ENCODE results near the gene SCARB1.

Gene SCARB1

GRCh38 chr12:124837958-124838803 lies 25.5 kb downstream of the SCARB1 start:
- no peak for DNase-seq

GRCh38 chr12:124837249-124837897 lies 26.3 kb downstream of the SCARB1 start:
- no peak for DNase-seq

- no peak for DNase-seq
Observed at GRCh38 chr12:124836759-124837158, 26.9 kb downstream of the SCARB1 start.

DNA sequence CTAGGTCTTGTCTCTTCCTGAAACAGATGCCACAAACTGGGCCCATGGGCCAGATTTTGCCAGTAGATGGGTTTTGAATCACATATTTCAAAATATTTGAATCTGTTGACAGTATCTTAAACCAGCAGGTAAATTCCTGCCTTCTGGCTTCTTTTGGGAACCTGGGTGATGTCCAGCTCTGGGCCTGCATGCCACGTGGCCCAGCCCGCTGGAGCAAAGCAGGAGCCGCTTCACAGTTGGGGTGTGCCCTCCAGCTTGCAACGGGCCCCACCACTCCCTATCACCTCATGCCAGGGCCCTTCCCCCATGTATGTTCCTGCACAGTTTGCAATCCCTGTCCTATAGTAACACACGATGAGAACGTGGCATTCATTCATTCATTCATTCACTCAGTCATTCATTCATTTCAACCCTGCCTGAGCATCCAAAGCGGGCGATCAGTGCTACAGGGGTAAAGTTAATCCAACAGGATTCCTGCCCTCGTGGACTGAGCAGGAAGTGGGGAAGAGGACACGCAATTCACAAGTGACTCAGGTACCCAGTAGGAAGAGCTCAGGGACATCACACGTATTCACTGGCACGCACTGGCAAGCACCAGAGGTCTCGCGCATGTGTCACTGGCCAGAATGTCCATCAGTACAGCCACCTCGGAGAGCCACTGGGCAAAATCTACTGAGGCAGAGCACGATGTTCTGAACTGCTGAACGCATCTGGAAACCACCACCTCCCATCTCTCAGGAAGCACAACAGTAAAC lies 27.8 kb downstream of the SCARB1 start:
- no peak for DNase-seq

- DNase-seq = no peak
Observed at GRCh38 chr12:124834822-124835221, 28.8 kb downstream of the SCARB1 start.

DNA sequence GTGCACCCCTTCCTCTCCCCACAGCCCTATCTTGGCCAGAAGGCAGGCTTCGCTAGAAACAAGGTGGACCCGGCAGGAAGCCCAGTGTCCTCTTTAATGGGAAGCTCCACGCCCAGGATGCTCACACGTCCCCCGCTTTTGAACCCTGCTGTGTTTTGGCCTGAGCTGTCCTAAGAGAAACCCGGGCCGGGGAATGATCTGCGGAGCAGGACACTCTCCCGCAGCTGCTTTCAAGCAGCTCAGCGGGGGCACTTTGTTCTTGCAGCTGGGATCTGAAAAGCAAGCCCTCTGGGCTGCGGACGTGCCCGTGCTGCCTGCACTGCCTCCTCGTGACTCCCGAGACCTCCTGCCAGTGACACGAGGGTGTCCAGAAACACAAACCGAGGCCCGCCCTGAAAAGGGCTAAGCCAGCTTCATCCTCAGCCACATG lies 30.0 kb downstream of the SCARB1 start:
- DNase-seq = peak; percentile 8

GRCh38 chr12:124832856-124833255 lies 30.8 kb downstream of the SCARB1 start:
- DNase-seq = no peak

- DNase-seq = no peak
Observed at GRCh38 chr12:124831590-124831989, 32.1 kb downstream of the SCARB1 start.

- DNase-seq = no peak
Observed at GRCh38 chr12:124830306-124830705, 33.4 kb downstream of the SCARB1 start.

DNA sequence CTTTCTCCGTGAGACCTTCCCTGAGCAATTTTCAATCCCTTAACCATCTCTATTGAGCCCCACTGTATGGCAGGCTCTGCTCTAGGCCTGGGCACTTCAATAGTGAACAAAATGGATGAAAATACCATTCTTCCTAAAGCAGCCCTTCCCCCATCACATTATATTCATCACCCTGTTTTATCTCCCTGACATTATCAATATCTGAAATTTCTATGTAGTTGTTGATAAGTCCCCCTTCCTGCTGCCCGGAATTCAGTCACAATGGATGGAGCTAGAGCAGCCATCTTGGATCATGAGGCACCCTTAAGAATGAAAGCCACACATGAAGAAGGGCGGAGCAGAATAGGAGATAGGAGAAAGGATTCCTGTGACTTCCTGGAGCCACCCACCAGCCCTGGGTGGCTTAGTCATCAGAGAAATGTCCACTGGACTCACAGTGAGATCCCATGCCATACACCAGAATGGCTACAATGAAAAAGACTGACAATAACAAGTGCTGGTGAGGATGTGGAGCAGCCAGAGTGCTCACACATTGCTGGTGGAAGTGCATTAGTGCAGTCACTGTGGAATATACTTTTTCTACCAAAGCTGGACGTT lies 33.9 kb downstream of the SCARB1 start:
- DNase-seq = no peak

- DNase-seq = no peak
Observed at GRCh38 chr12:124829008-124829707, 34.5 kb downstream of the SCARB1 start.

DNA sequence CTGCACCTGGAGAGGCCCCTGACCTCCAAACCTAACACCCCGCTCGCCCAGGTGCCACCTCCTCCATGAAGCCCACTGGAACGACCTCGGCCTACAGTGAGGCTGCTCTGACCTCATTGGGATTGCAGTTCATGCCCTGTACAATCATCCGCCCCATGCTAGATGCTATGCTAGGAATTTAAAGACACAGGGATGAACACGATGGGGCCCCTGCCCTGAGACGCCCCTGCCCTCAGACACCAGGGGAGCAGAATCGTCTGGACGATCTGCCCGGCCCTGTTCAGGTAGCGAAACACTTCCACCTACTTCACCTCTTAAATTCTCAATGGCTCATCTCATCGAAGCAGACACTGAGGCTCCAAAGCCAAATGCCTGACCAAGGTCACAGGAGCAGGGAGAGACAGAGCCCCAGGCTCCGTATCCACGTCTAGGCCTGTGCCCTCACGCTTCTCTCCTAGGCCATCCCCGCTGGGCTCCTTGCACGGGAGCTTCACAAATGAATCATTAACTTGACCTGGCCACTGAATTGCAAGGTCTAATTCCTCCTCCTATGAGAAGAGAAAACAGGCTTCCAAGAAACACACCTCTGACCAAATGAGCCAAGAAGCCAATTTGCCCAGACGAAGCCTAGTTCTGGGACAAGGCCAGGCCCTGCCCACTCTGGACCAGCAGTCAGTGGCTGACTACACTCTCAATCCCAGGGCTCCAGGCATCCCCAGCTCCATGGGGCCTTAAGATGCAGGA lies 35.2 kb downstream of the SCARB1 start:
- DNase-seq = no peak

- DNase-seq = no peak
Observed at GRCh38 chr12:124827588-124828184, 36.0 kb downstream of the SCARB1 start.

GRCh38 chr12:124824195-124824594 lies 39.5 kb downstream of the SCARB1 start:
- no peak for DNase-seq

DNA sequence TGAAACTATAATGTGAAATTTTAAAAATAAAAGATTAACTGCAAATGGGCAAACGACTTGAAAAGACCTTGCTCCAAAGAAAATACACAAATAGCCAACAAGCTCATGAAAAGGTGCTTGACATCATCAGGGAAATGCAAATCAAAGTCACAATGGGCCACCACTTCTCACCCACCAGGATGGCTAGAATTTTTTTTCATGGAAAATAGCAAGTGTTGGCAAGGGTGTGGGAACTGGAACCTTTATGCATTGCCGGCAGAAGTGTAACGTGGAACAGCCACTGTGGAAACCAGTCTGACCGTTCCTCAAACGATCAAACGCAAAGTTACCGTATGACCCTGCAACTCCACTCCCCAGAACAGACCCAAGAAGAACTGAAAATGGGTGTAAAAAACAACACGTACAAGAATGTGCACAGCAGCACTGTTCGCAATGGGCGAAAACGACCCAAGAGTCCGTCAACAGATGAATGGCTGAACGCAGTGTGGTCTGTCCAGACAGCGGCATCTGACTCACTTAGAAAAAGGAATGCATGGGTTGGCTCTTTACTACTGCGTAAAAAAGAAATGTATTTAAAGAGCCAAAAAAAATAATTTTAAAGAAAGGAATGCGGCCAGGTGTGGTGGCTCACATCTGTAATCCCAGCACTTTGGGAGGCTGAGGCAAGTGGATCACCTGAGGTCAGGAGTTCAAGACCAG lies 40.2 kb downstream of the SCARB1 start:
- DNase-seq = no peak

GRCh38 chr12:124822218-124822617 lies 41.4 kb downstream of the SCARB1 start:
- no peak for DNase-seq

DNA sequence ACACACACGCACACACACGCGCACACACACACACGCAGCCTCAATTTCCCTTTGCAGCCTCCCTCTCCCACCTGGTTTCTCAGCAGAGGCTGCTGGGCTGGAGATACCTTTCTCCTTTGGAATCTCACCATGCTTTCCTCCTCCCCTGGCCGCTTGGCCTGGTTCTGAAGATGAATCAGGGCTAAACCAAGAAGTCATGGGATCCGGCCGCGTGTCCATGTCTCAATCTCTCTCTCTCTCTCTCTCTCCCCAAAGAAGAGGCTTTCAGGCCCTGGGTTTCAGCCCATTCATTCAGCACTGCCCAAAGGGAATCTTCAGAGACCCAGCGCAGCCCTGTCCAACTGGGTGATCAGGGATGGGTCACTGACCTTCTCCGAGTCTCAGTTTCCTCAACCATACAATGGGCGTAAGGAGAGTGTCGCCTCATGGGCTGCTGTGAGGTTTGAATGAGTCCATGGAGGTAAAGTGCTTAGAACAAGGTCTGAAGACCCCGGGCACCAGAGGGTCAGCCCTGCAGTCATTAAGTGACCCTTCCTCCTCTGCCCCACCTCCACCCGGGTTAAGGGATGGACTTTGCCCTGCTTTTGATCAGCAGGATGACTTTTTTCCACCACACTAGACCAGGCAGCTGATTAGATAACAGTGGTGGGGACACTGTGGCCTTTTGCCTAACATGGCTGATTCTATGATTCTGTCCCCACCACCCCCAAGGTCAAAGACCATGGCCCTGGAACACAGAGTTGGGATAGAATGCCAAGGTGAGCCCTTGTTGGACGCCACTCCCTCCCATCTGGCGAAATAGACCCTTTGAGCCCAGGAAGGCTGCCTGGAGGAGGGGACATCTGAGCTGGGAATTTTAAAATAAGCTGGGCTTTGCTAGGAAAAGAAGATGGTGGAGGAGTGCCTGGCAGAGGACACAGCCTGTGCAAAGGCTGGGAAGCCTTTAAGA lies 42.1 kb downstream of the SCARB1 start:
- no peak for DNase-seq

DNA sequence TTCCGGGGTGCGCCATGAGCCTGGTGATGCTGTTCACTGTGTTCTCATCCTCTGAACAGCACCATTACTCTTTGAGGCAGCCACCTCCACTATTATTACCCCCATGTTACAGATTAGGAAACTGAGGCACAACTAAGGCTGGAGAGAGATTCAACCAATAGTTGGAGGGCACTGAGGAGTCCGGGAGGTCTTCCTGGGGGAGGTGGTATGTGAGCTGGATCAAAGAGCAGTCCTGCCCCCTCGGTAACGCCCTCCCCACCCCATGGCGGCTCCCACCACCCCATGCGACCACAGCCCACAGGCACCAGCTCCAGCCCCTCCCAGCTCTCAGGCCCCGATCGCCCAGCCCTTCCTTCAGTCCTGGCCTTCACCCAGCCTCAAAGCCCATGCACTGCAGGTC lies 43.5 kb downstream of the SCARB1 start:
- DNase-seq = no peak

GRCh38 chr12:124819525-124819924 lies 44.1 kb downstream of the SCARB1 start:
- DNase-seq = no peak

DNA sequence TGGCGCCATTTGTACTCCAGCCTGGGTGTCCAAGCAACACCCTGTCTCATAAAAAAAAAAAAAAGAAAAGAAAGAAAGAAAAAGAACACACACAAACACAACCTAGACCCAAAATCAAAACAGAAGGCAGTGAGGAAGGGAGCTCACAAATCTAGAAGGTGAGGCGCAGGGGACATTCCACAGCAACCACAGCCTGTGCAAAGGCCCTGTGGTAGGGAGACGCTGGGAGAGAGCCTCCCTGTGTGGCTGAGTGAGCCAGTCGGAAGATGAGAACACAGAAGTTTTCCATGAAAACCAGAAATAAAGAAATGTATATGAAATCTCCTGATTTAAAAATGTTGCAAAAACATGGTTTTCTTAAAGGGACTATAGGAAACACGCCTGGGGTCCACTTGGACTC lies 44.6 kb downstream of the SCARB1 start:
- no peak for DNase-seq
